Measurements from ENCODE around the gene SETDB2.

SETDB2 gene

GRCh38 chr13:49443704-49444523, at the start of gene SETDB2, which contains the start of gene CAB39L:
TSS of gene SETDB2 (plus strand) at chr13:49444274. CDS start at chr13:49451894, 7,620 bp downstream.
TSS of gene CAB39L (minus strand) at chr13:49444064. CDS start at chr13:49382910, 61,154 bp downstream.
- Histone ChIP-seq H3K4me1 (ENCODE audit: insufficient read depth, low read length) (no peaks in the 10 kb centered on the region), H3K36me3 (ENCODE audit: insufficient read depth, low read length) (no peaks in the 10 kb centered on the region), H3K9me3 (ENCODE audit: control insufficient read depth, insufficient read depth, low read length) (no peaks in the 10 kb centered on the region), H3K9ac (ENCODE audit: low read depth, low read length) (peak within 1 kb of the TSS; percentile 95)

- no peak overlapping the region for H3K9ac ChIP-seq (ENCODE audit: low read depth, low read length)
- H3K9me3 ChIP-seq (ENCODE audit: control insufficient read depth, insufficient read depth, low read length), result no peaks in the 10 kb centered on the region
- H3K36me3 ChIP-seq (ENCODE audit: insufficient read depth, low read length), result no peaks in the 10 kb centered on the region
- H3K4me1 ChIP-seq (ENCODE audit: insufficient read depth, low read length), result no peaks in the 10 kb centered on the region
Observed at GRCh38 chr13:49395451-49395865, 48.6 kb upstream of the SETDB2 start.

- Histone ChIP-seq H3K36me3 (ENCODE audit: insufficient read depth, low read length) (no peaks in the 10 kb centered on the region), H3K9me3 (ENCODE audit: control insufficient read depth, insufficient read depth, low read length) (no peaks in the 10 kb centered on the region), H3K4me1 (ENCODE audit: insufficient read depth, low read length) (0 out of 2 replicates have a peak, but pooled peaks cover 2% of the 10 kb centered on the region), H3K9ac (ENCODE audit: low read depth, low read length) (no peak overlapping the region)
Observed at GRCh38 chr13:49395878-49396380, 48.1 kb upstream of the SETDB2 start.

GRCh38 chr13:49399801-49400472, 44.1 kb upstream of the SETDB2 start:
- no peaks in the 10 kb centered on the region for H3K9me3 ChIP-seq (ENCODE audit: control insufficient read depth, insufficient read depth, low read length)
- H3K4me1 ChIP-seq (ENCODE audit: insufficient read depth, low read length), result peaks cover 7% of the 10 kb centered on the region; the same call in 1 of the 2 replicates
- H3K9ac ChIP-seq (ENCODE audit: low read depth, low read length), result no peak overlapping the region
- H3K36me3 ChIP-seq (ENCODE audit: insufficient read depth, low read length), result no peaks in the 10 kb centered on the region

GRCh38 chr13:49400755-49401659, 43.1 kb upstream of the SETDB2 start:
- no peaks in the 10 kb centered on the region for H3K36me3 ChIP-seq (ENCODE audit: insufficient read depth, low read length)
- H3K9ac ChIP-seq (ENCODE audit: low read depth, low read length), result no peak overlapping the region
- H3K4me1 ChIP-seq (ENCODE audit: insufficient read depth, low read length), result peaks cover 7% of the 10 kb centered on the region; the same call in 1 of the 2 replicates
- no peaks in the 10 kb centered on the region for H3K9me3 ChIP-seq (ENCODE audit: control insufficient read depth, insufficient read depth, low read length)

- Histone ChIP-seq H3K9ac (ENCODE audit: low read depth, low read length) (no peak overlapping the region), H3K9me3 (ENCODE audit: control insufficient read depth, insufficient read depth, low read length) (no peaks in the 10 kb centered on the region), H3K4me1 (ENCODE audit: insufficient read depth, low read length) (peaks cover 7% of the 10 kb centered on the region; the same call in 1 of the 2 replicates), H3K36me3 (ENCODE audit: insufficient read depth, low read length) (no peaks in the 10 kb centered on the region)
Observed at GRCh38 chr13:49403996-49404702, 39.9 kb upstream of the SETDB2 start.

GRCh38 chr13:49404703-49405020, 39.4 kb upstream of the SETDB2 start:
- H3K36me3 ChIP-seq (ENCODE audit: insufficient read depth, low read length), result no peaks in the 10 kb centered on the region
- no peaks in the 10 kb centered on the region for H3K9me3 ChIP-seq (ENCODE audit: control insufficient read depth, insufficient read depth, low read length)
- H3K9ac ChIP-seq (ENCODE audit: low read depth, low read length), result no peak overlapping the region
- H3K4me1 ChIP-seq (ENCODE audit: insufficient read depth, low read length), result peaks cover 7% of the 10 kb centered on the region; the same call in 1 of the 2 replicates

- Histone ChIP-seq H3K4me1 (ENCODE audit: insufficient read depth, low read length) (no peaks in the 10 kb centered on the region), H3K9me3 (ENCODE audit: control insufficient read depth, insufficient read depth, low read length) (no peaks in the 10 kb centered on the region), H3K36me3 (ENCODE audit: insufficient read depth, low read length) (no peaks in the 10 kb centered on the region), H3K9ac (ENCODE audit: low read depth, low read length) (no peak overlapping the region)
Observed at GRCh38 chr13:49407068-49407467, 37.0 kb upstream of the SETDB2 start.

GRCh38 chr13:49407936-49408335, 36.1 kb upstream of the SETDB2 start:
- no peak overlapping the region for H3K9ac ChIP-seq (ENCODE audit: low read depth, low read length)
- no peaks in the 10 kb centered on the region for H3K36me3 ChIP-seq (ENCODE audit: insufficient read depth, low read length)
- no peaks in the 10 kb centered on the region for H3K9me3 ChIP-seq (ENCODE audit: control insufficient read depth, insufficient read depth, low read length)
- H3K4me1 ChIP-seq (ENCODE audit: insufficient read depth, low read length), result no peaks in the 10 kb centered on the region

- no peaks in the 10 kb centered on the region for H3K9me3 ChIP-seq (ENCODE audit: control insufficient read depth, insufficient read depth, low read length)
- H3K4me1 ChIP-seq (ENCODE audit: insufficient read depth, low read length), result no peaks in the 10 kb centered on the region
- H3K36me3 ChIP-seq (ENCODE audit: insufficient read depth, low read length), result no peaks in the 10 kb centered on the region
- H3K9ac ChIP-seq (ENCODE audit: low read depth, low read length), result no peak overlapping the region
Observed at GRCh38 chr13:49409008-49409407, 35.1 kb upstream of the SETDB2 start.

- no peaks in the 10 kb centered on the region for H3K4me1 ChIP-seq (ENCODE audit: insufficient read depth, low read length)
- H3K9me3 ChIP-seq (ENCODE audit: control insufficient read depth, insufficient read depth, low read length), result no peaks in the 10 kb centered on the region
- no peaks in the 10 kb centered on the region for H3K36me3 ChIP-seq (ENCODE audit: insufficient read depth, low read length)
- H3K9ac ChIP-seq (ENCODE audit: low read depth, low read length), result no peak overlapping the region
Observed at GRCh38 chr13:49410006-49410405, 34.1 kb upstream of the SETDB2 start.

GRCh38 chr13:49410477-49410876, 33.6 kb upstream of the SETDB2 start:
- Histone ChIP-seq H3K9ac (ENCODE audit: low read depth, low read length) (no peak overlapping the region), H3K4me1 (ENCODE audit: insufficient read depth, low read length) (no peaks in the 10 kb centered on the region), H3K36me3 (ENCODE audit: insufficient read depth, low read length) (no peaks in the 10 kb centered on the region), H3K9me3 (ENCODE audit: control insufficient read depth, insufficient read depth, low read length) (no peaks in the 10 kb centered on the region)

GRCh38 chr13:49411353-49411752, 32.7 kb upstream of the SETDB2 start:
- Histone ChIP-seq H3K36me3 (ENCODE audit: insufficient read depth, low read length) (no peaks in the 10 kb centered on the region), H3K9ac (ENCODE audit: low read depth, low read length) (no peak overlapping the region), H3K4me1 (ENCODE audit: insufficient read depth, low read length) (no peaks in the 10 kb centered on the region), H3K9me3 (ENCODE audit: control insufficient read depth, insufficient read depth, low read length) (no peaks in the 10 kb centered on the region)

Data from ES-I3 (cell line).